ENCODE results near the gene CKM. TPM values are rescaled to one million over a fixed set of nuclear protein-coding genes. Genes with fewer than 3 reads are reported as not detected.

Gene CKM
- total and polyA plus RNA-seq, 2 donors (not counting 3 experiments of a cell fraction or from before 2014, with no cell fraction given): not detected

- BruUV-seq (replicated peaks): no TSS peak
- CTCF ChIA-PET: interaction anchor here (0.9 to 1.1 kb wide), 3 partner anchors 10 to 72 kb away, joined by 3 to 4 read pairs (median 3); no protein-coding TSS in a partner anchor
These were observed 63.8 kb downstream of the CKM start for GRCh38 chr19:45258862-45259261.

More at GRCh38 chr19:45258862-45259261, 63.8 kb downstream of the CKM start:
- POLR2A ChIA-PET: no interaction called here
- Histone ChIP-seq H3K9ac (replicated peaks; ENCODE audit: extremely low read depth, insufficient read depth, low read length) (no peak overlapping the region), H3K9me3 (replicated peaks; ENCODE audit: control insufficient read depth, insufficient read depth, low read length) (no peaks in the 10 kb centered on the region), H3K4me2 (ENCODE audit: insufficient read depth, low read length) (no peak overlapping the region), H4K20me1 (replicated peaks; ENCODE audit: control insufficient read depth, extremely low read depth, insufficient read depth, low read length) (peaks cover 2% of the 10 kb centered on the region), H3K9me1 (replicated peaks; ENCODE audit: control insufficient read depth, extremely low read depth, insufficient read depth, low read length) (no peaks in the 10 kb centered on the region), H3K79me2 (ENCODE audit: control insufficient read depth, insufficient read depth, low read length) (peaks cover 16% of the 10 kb centered on the region), H3K27me3 (ENCODE audit: control insufficient read depth in 2 of 2, insufficient read depth in 2 of 2, low read length in 2 of 2) (no peaks in the 10 kb centered on the region), H3K36me3 (ENCODE audit: control insufficient read depth in 2 of 2, extremely low read depth in 1 of 2, insufficient read depth in 2 of 2, low read length in 2 of 2) (peaks cover 0 to 12% of the 10 kb centered on the region in 2 experiments), H2AFZ (ENCODE audit: low read depth, low read length) (no peak overlapping the region), H3K4me3 (replicated peaks in 1 of 3; ENCODE audit: insufficient read depth in 1 of 3, low read depth in 1 of 3, low read length in 3 of 3) (no peak overlapping the region), H3K27ac (ENCODE audit: insufficient read depth, low read depth, low read length) (no peak overlapping the region), H3K4me1 (ENCODE audit: control insufficient read depth, extremely low read depth, insufficient read depth, low read length) (no peaks in the 10 kb centered on the region)
- intact Hi-C loops (cut with micrococcal nuclease) (no loop called here), dilution Hi-C loops (cut with MboI; ENCODE audit: extremely low pct_ligation_motif_present, low sequenced_read_pairs) (no loop called here)
- TF ChIP-seq EZH2 (IDR thresholded peaks at IDR 0.05; ENCODE audit: borderline replicate concordance, low read depth, low read length, severe bottlenecking) (no peak), CTCF (IDR thresholded peaks at IDR 0.05; ENCODE audit: extremely low read depth in 1 of 2, insufficient read depth in 1 of 2, low read depth in 1 of 2, low read length in 2 of 2) (no peak), GATA2 (IDR thresholded peaks at IDR 0.05; ENCODE audit: insufficient read depth, insufficient read length, low read depth, low read length) (no peak), POLR2A (IDR thresholded peaks at IDR 0.05; ENCODE audit: low read depth, low read length) (no peak), MAX (IDR thresholded peaks at IDR 0.05; ENCODE audit: insufficient read depth, insufficient read length) (no peak), POLR2AphosphoS5 (IDR thresholded peaks at IDR 0.05; ENCODE audit: insufficient read depth, low read depth, low read length) (no peak), MYC (IDR thresholded peaks at IDR 0.05; ENCODE audit: low read depth, low read length) (no peak), JUN (IDR thresholded peaks at IDR 0.05; ENCODE audit: borderline replicate concordance, insufficient read depth, insufficient read length, low read depth) (no peak), FOS (IDR thresholded peaks at IDR 0.05; ENCODE audit: borderline replicate concordance, insufficient read depth, low read length) (no peak)
- FAIRE-seq (no peak), DNase-seq (ENCODE audit: low read depth, low spot score) (no peak)
